Brain pericyte (primary cell): ENCODE data around the gene WIF1.

ENCODE experiments used
- DNase-seq: peaks from one replicate; pipeline ENCODE4 v3.0.0-alpha.2; 2012; ENCODE audit warnings: low read depth, low spot score

WIF1 gene, protein sequence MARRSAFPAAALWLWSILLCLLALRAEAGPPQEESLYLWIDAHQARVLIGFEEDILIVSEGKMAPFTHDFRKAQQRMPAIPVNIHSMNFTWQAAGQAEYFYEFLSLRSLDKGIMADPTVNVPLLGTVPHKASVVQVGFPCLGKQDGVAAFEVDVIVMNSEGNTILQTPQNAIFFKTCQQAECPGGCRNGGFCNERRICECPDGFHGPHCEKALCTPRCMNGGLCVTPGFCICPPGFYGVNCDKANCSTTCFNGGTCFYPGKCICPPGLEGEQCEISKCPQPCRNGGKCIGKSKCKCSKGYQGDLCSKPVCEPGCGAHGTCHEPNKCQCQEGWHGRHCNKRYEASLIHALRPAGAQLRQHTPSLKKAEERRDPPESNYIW

GRCh38 chr12:65121049-65121955 is at the start of gene WIF1:
Gene WIF1, minus strand, starts transcription at chr12:65121305. Its CDS starts 114 bp downstream, at chr12:65121191.
- DNase-seq: no peak

DNA sequence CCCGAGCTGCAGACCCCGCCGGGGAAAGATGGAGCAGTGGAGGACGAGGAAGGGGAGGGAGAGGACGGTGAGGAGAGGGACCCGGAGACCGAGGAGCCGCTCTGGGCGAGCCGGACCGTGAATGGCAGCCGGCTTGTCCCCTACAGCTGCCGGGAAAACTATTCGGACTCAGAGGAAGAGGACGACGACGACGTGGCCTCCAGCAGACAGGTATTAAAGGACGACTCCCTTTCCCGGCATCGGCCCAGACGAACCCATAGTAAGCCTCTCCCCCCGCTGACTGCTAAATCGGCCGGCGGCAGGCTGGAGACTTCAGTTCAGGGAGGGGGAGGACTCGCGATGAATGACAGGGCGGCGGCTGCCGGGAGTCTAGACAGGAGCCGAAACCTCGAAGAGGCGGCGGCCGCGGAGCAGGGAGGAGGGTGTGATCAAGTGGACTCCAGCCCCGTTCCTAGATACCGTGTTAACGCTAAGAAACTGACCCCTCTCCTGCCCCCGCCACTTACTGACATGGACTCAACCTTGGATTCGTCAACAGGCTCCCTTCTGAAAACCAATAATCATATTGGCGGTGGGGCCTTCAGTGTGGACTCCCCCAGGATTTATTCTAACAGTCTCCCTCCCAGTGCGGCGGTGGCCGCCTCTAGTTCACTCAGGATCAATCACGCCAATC is 49.2 kb upstream of the WIF1 start:
- no peak for DNase-seq

DNA sequence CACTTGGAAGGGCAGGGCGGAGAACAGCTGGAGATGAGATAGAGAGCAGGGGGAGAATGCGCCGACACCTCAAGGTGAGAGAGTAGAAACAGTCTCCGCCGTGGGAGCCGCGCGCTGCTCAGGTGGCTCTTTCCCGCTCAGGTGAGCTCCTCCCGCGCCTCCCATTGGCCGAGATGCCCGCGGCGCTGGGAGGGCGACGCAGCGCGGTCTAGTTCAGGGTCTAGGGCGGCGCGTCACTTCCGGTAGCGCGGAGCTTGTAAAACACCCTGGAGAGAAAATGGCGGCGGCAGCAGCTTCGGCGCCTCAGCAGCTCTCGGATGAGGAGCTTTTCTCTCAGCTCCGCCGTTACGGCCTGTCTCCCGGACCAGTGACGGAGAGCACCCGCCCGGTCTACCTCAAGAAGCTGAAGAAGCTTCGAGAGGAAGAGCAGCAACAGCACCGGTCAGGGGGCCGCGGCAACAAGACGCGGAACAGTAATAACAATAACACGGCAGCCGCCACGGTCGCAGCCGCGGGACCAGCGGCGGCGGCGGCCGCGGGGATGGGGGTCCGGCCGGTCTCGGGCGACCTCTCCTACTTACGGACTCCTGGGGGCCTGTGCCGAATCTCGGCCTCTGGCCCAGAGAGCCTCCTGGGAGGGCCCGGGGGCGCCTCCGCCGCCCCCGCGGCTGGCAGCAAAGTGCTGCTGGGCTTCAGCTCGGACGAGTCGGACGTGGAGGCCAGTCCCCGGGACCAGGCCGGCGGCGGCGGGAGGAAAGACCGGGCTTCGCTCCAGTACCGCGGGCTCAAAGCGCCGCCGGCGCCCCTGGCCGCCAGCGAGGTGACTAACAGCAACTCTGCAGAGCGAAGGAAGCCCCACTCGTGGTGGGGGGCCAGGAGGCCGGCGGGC is 48.5 kb upstream of the WIF1 start, which contains the start of gene LEMD3:
TSS of gene LEMD3 (plus strand) at position 264 of the 889 bp plus-strand sequence. CDS start at position 278, 14 bp downstream.
- DNase-seq: peak; percentile 59

- DNase-seq: no peak
Observed at GRCh38 chr12:65168681-65169319, 47.7 kb upstream of the WIF1 start.

DNA sequence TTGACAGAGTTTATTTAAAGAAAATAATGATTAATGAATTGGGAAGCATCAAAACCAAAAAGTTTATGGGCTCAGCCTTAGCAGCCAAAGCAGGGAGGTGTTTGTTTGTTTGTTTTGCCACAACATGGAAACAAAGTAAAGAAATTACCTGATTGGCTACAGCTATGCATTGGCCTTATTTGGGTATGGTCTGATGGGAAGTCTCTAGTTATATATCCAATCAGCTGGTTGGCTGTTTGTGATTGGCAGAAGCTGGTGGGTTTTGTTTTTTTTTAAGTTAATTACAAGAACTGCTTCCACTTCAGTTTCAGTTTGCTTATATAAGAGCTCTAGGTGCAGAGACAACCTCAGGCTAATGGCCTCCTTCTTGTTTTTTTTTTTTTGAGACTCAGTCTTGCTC is 43.7 kb upstream of the WIF1 start:
- DNase-seq: no peak

GRCh38 chr12:65164244-65164643 is 43.1 kb upstream of the WIF1 start:
- DNase-seq: no peak

DNA sequence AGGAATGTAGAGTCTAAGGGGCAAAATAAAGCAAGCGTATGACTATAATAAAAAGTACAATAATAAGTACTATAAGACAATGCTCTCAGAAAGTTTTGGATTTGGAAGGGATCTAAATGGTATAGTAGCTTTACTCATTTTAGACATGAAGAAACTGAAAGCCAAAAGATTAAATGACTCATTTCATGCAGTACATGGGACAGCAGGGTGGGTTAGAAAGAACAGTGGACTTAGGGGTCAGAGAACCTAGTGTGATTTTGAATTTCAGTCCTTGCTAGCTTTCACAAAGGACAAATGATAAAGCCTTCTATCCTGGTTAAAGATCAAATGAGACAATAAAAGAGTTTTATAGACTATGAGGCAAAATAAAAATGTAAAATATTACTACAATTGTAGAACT is 41.5 kb upstream of the WIF1 start:
- DNase-seq: no peak

DNA sequence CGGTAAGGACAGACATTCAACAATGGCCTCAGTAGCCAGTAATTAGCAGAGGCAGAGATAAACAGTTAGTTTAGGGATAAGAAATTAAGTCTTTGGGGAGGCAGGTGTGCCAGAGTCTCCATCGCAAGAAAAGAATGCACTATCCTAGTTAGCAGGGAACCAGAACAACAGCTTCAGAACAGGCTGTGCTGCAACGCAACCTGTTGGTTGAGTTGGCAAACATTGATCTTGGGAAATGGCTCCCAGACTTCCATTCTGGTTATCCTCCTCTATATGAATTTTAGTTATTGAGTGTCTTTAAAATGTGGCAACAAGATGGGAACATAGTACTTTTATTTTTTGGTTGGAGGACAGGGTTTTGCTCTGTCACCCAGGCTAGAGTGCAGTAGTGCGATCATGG is 36.0 kb upstream of the WIF1 start:
- DNase-seq: no peak

DNA sequence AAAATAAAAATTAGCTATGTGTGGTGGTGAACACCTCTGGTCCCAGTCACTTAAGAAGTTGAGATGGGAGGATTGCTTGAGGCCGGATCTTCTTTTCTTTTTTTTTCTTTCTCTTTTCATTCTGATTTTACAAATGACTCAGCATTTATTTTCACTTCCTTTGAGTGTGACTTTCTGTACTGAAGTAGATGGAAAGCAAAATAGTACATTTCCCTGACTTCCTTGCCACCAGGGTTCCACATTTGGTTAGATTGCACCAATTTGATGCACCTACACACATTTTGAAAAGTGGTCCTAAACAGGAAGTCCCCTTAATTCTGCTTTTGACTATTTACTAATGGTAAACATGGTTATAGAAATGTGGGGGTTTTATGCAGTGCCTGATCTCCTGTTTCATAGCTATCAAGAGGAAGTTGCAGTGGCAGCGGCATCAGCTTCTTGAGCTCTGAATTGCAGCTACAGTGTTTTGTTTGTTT is 35.3 kb upstream of the WIF1 start:
- no peak for DNase-seq

DNA sequence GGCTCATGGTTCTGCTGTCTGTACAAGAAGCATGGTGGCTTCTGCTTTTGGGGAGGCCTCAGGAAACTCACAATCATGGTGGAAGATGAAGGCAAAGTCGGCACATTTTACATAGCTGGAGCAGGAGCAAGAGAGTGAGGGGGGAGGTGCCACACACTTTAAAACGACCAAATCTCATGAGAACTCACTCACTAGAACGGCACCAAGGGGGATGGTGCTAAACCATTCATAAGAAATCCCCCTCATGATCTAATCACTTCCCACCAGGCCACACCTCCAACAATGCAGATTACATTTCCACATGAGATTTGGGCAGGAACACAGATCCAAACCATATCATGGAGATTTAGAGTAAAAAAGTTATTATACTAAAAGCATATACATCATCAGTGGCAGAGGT is 34.7 kb upstream of the WIF1 start:
- DNase-seq: no peak

DNA sequence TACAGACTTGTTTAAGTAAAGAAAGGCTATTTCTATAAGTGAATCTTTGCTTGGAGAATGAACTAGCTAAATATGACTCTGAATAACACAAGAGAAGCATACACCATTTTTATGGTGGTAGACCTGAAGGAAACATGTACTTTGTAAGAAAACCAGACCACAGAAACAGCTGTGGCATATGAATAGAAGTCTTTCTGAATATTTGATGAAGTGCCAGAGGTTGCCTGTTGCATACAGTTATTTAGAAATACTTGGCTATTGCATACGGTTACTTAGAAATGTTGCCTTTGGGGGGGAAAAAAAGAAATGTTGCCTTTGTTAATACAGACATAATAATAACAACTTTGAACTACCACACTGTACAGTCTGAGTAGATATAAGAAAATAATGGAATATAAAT is 31.5 kb upstream of the WIF1 start:
- no peak for DNase-seq

GRCh38 chr12:65152012-65152411 is 30.9 kb upstream of the WIF1 start:
- DNase-seq: no peak

GRCh38 chr12:65147312-65147905 is 26.3 kb upstream of the WIF1 start:
- no peak for DNase-seq

DNA sequence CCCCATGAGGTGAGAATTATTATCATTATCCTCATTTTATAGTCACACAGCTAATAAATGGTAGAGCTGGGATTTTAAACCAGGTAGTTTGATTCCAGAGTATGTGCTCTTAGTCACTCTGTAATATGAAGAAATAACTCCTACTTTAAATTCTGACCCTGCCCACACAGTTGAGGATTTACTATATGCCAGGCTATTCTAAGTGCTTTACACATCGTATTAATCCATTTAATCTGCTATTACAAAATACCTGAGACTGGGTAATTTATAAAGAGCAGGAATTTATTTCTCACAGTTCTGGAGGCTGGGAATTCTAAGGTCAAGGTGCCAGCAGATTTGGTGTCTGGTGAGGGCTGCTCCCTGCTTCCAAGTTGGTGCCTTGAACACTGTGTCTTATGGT is 19.6 kb upstream of the WIF1 start:
- DNase-seq: no peak

GRCh38 chr12:65139389-65139788 is 18.3 kb upstream of the WIF1 start:
- DNase-seq: no peak

- no peak for DNase-seq
Observed at GRCh38 chr12:65133879-65134278, 12.8 kb upstream of the WIF1 start.

DNA sequence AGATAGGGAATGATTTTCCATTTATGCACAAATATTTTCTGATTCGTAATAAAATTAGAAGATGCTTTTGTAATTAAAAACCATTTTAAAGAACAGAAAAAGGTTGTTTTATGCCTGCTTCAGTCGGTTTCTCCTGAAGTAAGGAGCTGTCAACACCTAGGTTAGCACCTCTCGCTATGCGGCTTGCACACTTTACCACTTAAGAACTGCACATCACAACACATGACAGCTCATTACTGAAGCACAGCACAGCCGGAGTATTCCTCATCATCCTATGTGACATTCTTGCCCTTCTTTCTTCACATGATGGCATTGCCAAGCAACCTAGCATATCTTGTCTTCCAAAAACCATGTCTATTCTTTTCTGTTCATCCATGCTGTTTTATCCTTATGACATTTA is 5.4 kb upstream of the WIF1 start:
- no peak for DNase-seq

DNA sequence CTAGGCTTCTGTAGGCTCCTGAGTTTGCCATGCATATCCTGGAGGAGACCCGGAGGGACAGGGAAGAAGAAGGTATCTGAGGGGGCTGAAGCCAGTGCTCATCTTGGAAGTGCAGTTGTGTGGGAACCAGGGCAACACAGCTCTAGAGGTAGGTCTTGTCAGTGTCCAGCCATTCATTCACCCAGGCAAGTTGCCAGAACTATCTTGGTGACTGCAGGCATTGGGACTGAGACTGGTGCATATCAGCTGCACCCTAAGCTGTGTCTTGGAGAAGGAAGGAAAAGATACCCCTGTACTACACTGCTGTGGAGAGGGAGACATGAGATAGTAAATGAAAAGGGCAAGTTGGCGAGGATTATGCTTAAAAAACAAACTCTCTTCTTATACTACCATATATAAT is 4.9 kb upstream of the WIF1 start:
- no peak for DNase-seq

DNA sequence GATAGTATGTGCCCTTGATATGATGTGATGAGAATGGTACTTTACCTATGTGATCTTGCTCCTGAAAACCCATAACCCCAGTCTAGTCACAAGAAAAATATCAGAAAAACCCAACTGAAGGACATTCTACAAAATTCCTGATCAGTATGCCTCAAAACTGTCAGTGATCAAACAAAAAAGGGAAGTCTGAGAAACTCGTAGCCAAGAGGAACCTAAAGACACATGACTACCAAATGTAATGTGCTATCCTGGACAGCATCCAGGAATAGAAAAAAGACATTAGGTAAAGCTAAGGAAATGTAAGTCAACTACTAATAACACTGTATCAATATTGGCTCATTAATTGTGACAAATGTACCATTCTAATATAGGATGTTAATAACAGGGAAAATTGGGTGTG is 4.1 kb upstream of the WIF1 start:
- no peak for DNase-seq

DNA sequence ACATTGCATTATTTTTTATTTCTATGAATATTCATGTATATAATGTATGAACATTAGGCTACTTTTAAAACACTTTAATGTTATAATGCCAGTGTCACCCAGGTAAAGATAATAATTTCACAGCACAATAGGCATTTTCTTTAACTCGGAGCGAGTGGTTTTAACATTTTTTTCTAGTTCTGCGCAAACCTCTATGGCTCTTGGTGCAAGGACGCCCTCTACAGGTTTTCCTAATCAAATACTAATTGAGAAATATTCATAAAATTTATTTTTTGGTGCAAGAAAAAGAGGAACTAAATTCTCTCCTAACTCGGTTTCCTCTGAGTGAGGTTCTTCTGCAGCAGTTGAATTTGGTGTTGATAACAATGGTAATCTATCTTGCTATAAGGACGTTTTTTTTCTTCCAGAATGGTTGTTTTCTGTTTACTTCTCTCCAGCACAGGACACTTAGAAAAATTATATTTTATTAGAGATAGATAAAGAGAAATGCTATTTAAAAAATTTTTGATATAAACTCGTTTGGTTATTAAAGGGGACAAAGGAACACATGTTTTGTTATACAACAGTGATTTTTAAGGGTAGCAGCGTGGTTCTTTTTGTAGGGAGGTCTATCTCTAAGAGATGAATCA is 2.4 kb upstream of the WIF1 start:
- no peak for DNase-seq
